ENCODE data around the gene PSME2. TPM values are rescaled to one million over a fixed set of nuclear protein-coding genes. Genes with fewer than 3 reads are reported as not detected.

The PSME2 gene
- 100 to 1,000 TPM; 395 to 405 TPM for total RNA-seq

- ChIA-PET POLR2A (interaction anchor here (0.9 to 21.4 kb wide), 25 partner anchors 9 to 284 kb away, joined by 3 to 652 read pairs (median 7); partner anchors contain the start of genes CARMIL3, CBLN3, CHMP4A and DCAF11), CTCF (interaction anchor here (1.0 to 4.6 kb wide), 14 partner anchors 9 to 285 kb away, joined by 3 to 76 read pairs (median 6); partner anchors contain the start of genes CIDEB, DCAF11, IRF9 and NRL)
- Mint-ChIP-seq H3K9me3 (no peaks in the 10 kb centered on the region), H3K27ac (peak within 1 kb of the TSS; percentile 99), H3K36me3 (ENCODE audit: low read depth) (peaks cover 81% of the 10 kb centered on the region), H3K27me3 (no peaks in the 10 kb centered on the region), H3K4me1 (peaks cover 63% of the 10 kb centered on the region), H3K4me3 (peak within 1 kb of the TSS; percentile 96)
- DNase-seq: peak; percentile 91
Observed at GRCh38 chr14:24146453-24146977, at the start of gene PSME2. PSME2 (minus strand) TSS chr14:24146610; CDS start chr14:24146581, 29 bp downstream.

- DNase-seq: peak; percentile 90
- H3K4me3 Mint-ChIP-seq: peak within 1 kb of the TSS; percentile 96
- no peaks in the 10 kb centered on the region for H3K27me3 Mint-ChIP-seq
- CTCF ChIA-PET: interaction anchor here (0.8 to 3.2 kb wide), 15 partner anchors 12 to 241 kb away, joined by 3 to 14 read pairs (median 5); partner anchors contain the start of genes CHMP4A, IRF9, MDP1 and PSME2
- H3K9me3 Mint-ChIP-seq: peaks cover 7% of the 10 kb centered on the region
- peak within 1 kb of the TSS; percentile 95 for H3K27ac Mint-ChIP-seq
- peaks cover 60% of the 10 kb centered on the region for H3K36me3 Mint-ChIP-seq (ENCODE audit: low read depth)
- POLR2A ChIA-PET: interaction anchor here (0.5 to 4.4 kb wide), 40 partner anchors 9 to 247 kb away, joined by 3 to 186 read pairs (median 6); partner anchors contain the start of genes CBLN3, CHMP4A, DCAF11 and EMC9
- H3K4me1 Mint-ChIP-seq: peaks cover 64% of the 10 kb centered on the region
Observed at GRCh38 chr14:24195186-24196070, 49.0 kb upstream of the PSME2 start, which contains the start of gene TM9SF1. TM9SF1 (minus strand) TSS chr14:24195441; CDS start chr14:24195019, 422 bp downstream.

GRCh38 chr14:24194873-24195185 is 48.4 kb upstream of the PSME2 start:
- ChIA-PET CTCF (interaction anchor here (0.9 to 3.2 kb wide), 11 partner anchors 14 to 242 kb away, joined by 3 to 14 read pairs (median 5); partner anchors contain the start of genes CHMP4A, IRF9, LTB4R2 and MDP1), POLR2A (interaction anchor here (0.7 to 4.4 kb wide), 25 partner anchors 8 to 247 kb away, joined by 3 to 186 read pairs (median 9); partner anchors contain the start of genes CBLN3, CHMP4A, DCAF11 and EMC9)
- H3K36me3 Mint-ChIP-seq (ENCODE audit: low read depth): peaks cover 61% of the 10 kb centered on the region
- peaks cover 69% of the 10 kb centered on the region for H3K4me1 Mint-ChIP-seq
- peaks cover 7% of the 10 kb centered on the region for H3K9me3 Mint-ChIP-seq
- peak overlapping the region; percentile 95 for H3K27ac Mint-ChIP-seq
- peak overlapping the region; percentile 96 for H3K4me3 Mint-ChIP-seq
- no peak for DNase-seq
- no peaks in the 10 kb centered on the region for H3K27me3 Mint-ChIP-seq

- POLR2A ChIA-PET: interaction anchor here (0.9 to 4.4 kb wide), 17 partner anchors 8 to 248 kb away, joined by 3 to 186 read pairs (median 11); partner anchors contain the start of genes CBLN3, CHMP4A, DCAF11 and EMC9
- peaks cover 59% of the 10 kb centered on the region for H3K36me3 Mint-ChIP-seq (ENCODE audit: low read depth)
- peak overlapping the region; percentile 96 for H3K4me3 Mint-ChIP-seq
- H3K27me3 Mint-ChIP-seq: no peaks in the 10 kb centered on the region
- CTCF ChIA-PET: interaction anchor here (1.1 to 3.2 kb wide), 8 partner anchors 14 to 139 kb away, joined by 3 to 12 read pairs (median 8); partner anchors contain the start of genes CHMP4A, LTB4R2, MDP1 and TINF2
- H3K27ac Mint-ChIP-seq: peak overlapping the region; percentile 95
- no peak for DNase-seq
- H3K4me1 Mint-ChIP-seq: peaks cover 68% of the 10 kb centered on the region
- H3K9me3 Mint-ChIP-seq: peaks cover 7% of the 10 kb centered on the region
Observed at GRCh38 chr14:24194186-24194872, 47.9 kb upstream of the PSME2 start.

GRCh38 chr14:24192933-24193332 is 46.5 kb upstream of the PSME2 start:
- H3K4me1 Mint-ChIP-seq: peaks cover 71% of the 10 kb centered on the region
- no peaks in the 10 kb centered on the region for H3K9me3 Mint-ChIP-seq
- no peak overlapping the region for H3K4me3 Mint-ChIP-seq
- H3K27ac Mint-ChIP-seq: peak overlapping the region; percentile 18
- H3K27me3 Mint-ChIP-seq: no peaks in the 10 kb centered on the region
- H3K36me3 Mint-ChIP-seq (ENCODE audit: low read depth): peaks cover 55% of the 10 kb centered on the region
- POLR2A ChIA-PET: interaction anchor here (1.3 to 4.4 kb wide), 4 partner anchors 17 to 79 kb away, joined by 3 to 186 read pairs (median 14); partner anchors contain the start of genes CHMP4A, DCAF11, MDP1 and NRL
- CTCF ChIA-PET: no interaction called here
- no peak for DNase-seq

- H3K4me3 Mint-ChIP-seq: no peak overlapping the region
- ChIA-PET CTCF (no interaction called here), POLR2A (interaction anchor here (0.6 to 21.9 kb wide), 2 partner anchors 24 to 77 kb away, joined by 3 to 456 read pairs; partner anchors contain the start of genes IRF9 and REC8)
- no peaks in the 10 kb centered on the region for H3K9me3 Mint-ChIP-seq
- H3K4me1 Mint-ChIP-seq: peaks cover 73% of the 10 kb centered on the region
- H3K27me3 Mint-ChIP-seq: no peaks in the 10 kb centered on the region
- H3K27ac Mint-ChIP-seq: peak overlapping the region; percentile 34
- peaks cover 51% of the 10 kb centered on the region for H3K36me3 Mint-ChIP-seq (ENCODE audit: low read depth)
- no peak for DNase-seq
Observed at GRCh38 chr14:24190416-24190815, 44.0 kb upstream of the PSME2 start.

- Mint-ChIP-seq H3K4me3 (no peak overlapping the region), H3K4me1 (peaks cover 66% of the 10 kb centered on the region), H3K27me3 (no peaks in the 10 kb centered on the region), H3K27ac (no peak overlapping the region), H3K36me3 (ENCODE audit: low read depth) (peaks cover 56% of the 10 kb centered on the region), H3K9me3 (no peaks in the 10 kb centered on the region)
- DNase-seq: no peak
- CTCF ChIA-PET: interaction anchor here (0.7 to 2.2 kb wide), 5 partner anchors 25 to 118 kb away, joined by 3 to 11 read pairs (median 7); partner anchors contain the start of genes CHMP4A, CIDEB, IRF9 and MDP1
- POLR2A ChIA-PET: interaction anchor here (1.0 to 21.9 kb wide), 23 partner anchors 9 to 131 kb away, joined by 3 to 456 read pairs (median 6); partner anchors contain the start of genes CHMP4A, CIDEB, DCAF11 and DHRS1
Observed at GRCh38 chr14:24189460-24189859, 43.0 kb upstream of the PSME2 start.

GRCh38 chr14:24189059-24189375 is 42.6 kb upstream of the PSME2 start:
- CTCF ChIA-PET: interaction anchor here (0.7 to 2.2 kb wide), 5 partner anchors 26 to 119 kb away, joined by 3 to 11 read pairs (median 7); partner anchors contain the start of genes CHMP4A, CIDEB, IRF9 and MDP1
- peaks cover 62% of the 10 kb centered on the region for H3K4me1 Mint-ChIP-seq
- H3K36me3 Mint-ChIP-seq (ENCODE audit: low read depth): peaks cover 51% of the 10 kb centered on the region
- no peak for DNase-seq
- H3K27me3 Mint-ChIP-seq: no peaks in the 10 kb centered on the region
- no peaks in the 10 kb centered on the region for H3K9me3 Mint-ChIP-seq
- H3K4me3 Mint-ChIP-seq: peak overlapping the region; percentile 81
- POLR2A ChIA-PET: interaction anchor here (1.0 to 21.9 kb wide), 23 partner anchors 8 to 131 kb away, joined by 3 to 456 read pairs (median 6); partner anchors contain the start of genes CHMP4A, CIDEB, DCAF11 and DHRS1
- H3K27ac Mint-ChIP-seq: peak overlapping the region; percentile 79

- Mint-ChIP-seq H3K27ac (peak within 1 kb of the TSS; percentile 79), H3K9me3 (no peaks in the 10 kb centered on the region), H3K36me3 (ENCODE audit: low read depth) (peaks cover 52% of the 10 kb centered on the region), H3K4me3 (peak within 1 kb of the TSS; percentile 81), H3K4me1 (peaks cover 59% of the 10 kb centered on the region), H3K27me3 (no peaks in the 10 kb centered on the region)
- peak; percentile 96 for DNase-seq
- CTCF ChIA-PET: interaction anchor here (0.7 to 2.2 kb wide), 6 partner anchors 26 to 120 kb away, joined by 3 to 11 read pairs (median 5); partner anchors contain the start of genes CHMP4A, CIDEB, IRF9 and MDP1
- POLR2A ChIA-PET: interaction anchor here (1.0 to 21.9 kb wide), 24 partner anchors 7 to 130 kb away, joined by 3 to 456 read pairs (median 6); partner anchors contain the start of genes CHMP4A, CIDEB, DCAF11 and DHRS1
Observed at GRCh38 chr14:24188251-24189058, 42.0 kb upstream of the PSME2 start, which contains the start of gene IPO4. IPO4 (minus strand) TSS chr14:24188816; CDS start chr14:24188787, 29 bp downstream.

- CTCF ChIA-PET: interaction anchor here (0.7 to 1.6 kb wide), 2 partner anchors 120 to 244 kb away, joined by 3 read pairs; partner anchors contain the start of gene CIDEB
- no peaks in the 10 kb centered on the region for H3K27me3 Mint-ChIP-seq
- no peak for DNase-seq
- POLR2A ChIA-PET: interaction anchor here (1.1 to 21.9 kb wide), 11 partner anchors 8 to 123 kb away, joined by 4 to 456 read pairs (median 18); partner anchors contain the start of genes CHMP4A, DCAF11, DHRS1 and IRF9
- H3K9me3 Mint-ChIP-seq: no peaks in the 10 kb centered on the region
- H3K4me1 Mint-ChIP-seq: peaks cover 52% of the 10 kb centered on the region
- peak overlapping the region; percentile 81 for H3K4me3 Mint-ChIP-seq
- H3K36me3 Mint-ChIP-seq (ENCODE audit: low read depth): peaks cover 55% of the 10 kb centered on the region
- H3K27ac Mint-ChIP-seq: peak overlapping the region; percentile 79
Observed at GRCh38 chr14:24187539-24187915, 41.1 kb upstream of the PSME2 start.
